Ovary (tissue), 3 donors: ENCODE measurements around the gene WNT5A.

Experiments
- EP300 ChIP-seq: sonication (generic); formaldehyde crosslinking; IDR thresholded peaks from one replicate; pipeline ENCODE4 v1.6.1; 2017; ENCODE audit warnings: antibody characterized with exemption
- POLR2A ChIP-seq: fragments of 450-650 bp; IDR thresholded peaks from one replicate; pipeline ENCODE4 v1.6.1; 2017; ENCODE audit warnings: antibody characterized with exemption, mild to moderate bottlenecking, moderate library complexity
- TF ChIP-seq, protein P1 (sequence below), 3 donors: fragments of 450-650 bp in 2 of 3; fragments of 200-600 bp in 1 of 3; IDR thresholded peaks; one replicate each; pipeline versions ENCODE4 v1.5.1 to v1.8.0; 2016 to 2022; ENCODE audit warnings: antibody characterized with exemption in 3 of 3, mild to moderate bottlenecking in 1 of 3
- donor health status: DM: no; HTN: no; CAD: no.

DNA sequence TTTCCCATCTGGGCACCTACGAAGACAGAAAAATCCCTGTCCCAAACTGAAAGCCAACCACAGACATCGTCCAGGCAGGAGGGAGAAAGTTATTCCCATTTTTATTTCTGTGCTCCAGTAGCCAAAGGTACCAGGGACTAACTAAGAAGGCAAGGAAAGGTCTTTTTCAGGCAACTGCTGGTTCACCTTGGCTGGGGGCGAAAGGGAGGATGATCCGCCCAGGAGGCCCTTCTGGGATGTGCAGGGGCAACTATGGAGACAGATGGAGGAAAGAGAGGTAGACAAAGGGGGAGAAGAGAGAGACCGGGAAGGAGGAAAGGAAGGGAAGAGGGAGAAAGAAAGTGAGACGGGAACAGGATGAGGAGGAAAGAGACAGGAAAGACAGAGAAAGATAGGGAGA lies 13.3 kb downstream of the WNT5A start:
- TF ChIP-seq, protein P1, sequence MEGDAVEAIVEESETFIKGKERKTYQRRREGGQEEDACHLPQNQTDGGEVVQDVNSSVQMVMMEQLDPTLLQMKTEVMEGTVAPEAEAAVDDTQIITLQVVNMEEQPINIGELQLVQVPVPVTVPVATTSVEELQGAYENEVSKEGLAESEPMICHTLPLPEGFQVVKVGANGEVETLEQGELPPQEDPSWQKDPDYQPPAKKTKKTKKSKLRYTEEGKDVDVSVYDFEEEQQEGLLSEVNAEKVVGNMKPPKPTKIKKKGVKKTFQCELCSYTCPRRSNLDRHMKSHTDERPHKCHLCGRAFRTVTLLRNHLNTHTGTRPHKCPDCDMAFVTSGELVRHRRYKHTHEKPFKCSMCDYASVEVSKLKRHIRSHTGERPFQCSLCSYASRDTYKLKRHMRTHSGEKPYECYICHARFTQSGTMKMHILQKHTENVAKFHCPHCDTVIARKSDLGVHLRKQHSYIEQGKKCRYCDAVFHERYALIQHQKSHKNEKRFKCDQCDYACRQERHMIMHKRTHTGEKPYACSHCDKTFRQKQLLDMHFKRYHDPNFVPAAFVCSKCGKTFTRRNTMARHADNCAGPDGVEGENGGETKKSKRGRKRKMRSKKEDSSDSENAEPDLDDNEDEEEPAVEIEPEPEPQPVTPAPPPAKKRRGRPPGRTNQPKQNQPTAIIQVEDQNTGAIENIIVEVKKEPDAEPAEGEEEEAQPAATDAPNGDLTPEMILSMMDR (IDR thresholded peaks at IDR 0.05): no peak
- TF ChIP-seq EP300: no peak
- TF ChIP-seq POLR2A: no peak
